Measurements from ENCODE around the gene HBP1. TPM values are rescaled to one million over a fixed set of nuclear protein-coding genes. Genes with fewer than 3 reads are reported as not detected.
A peak's percentile ranks its signal among the peaks of the same experiment; 100 is the strongest.

The HBP1 gene
- total and polyA plus RNA-seq, 2 of the 13 experiments (the other 11 are each of a cell fraction or from before 2014, with no cell fraction given), result 22.9 to 44.1 TPM

DNA sequence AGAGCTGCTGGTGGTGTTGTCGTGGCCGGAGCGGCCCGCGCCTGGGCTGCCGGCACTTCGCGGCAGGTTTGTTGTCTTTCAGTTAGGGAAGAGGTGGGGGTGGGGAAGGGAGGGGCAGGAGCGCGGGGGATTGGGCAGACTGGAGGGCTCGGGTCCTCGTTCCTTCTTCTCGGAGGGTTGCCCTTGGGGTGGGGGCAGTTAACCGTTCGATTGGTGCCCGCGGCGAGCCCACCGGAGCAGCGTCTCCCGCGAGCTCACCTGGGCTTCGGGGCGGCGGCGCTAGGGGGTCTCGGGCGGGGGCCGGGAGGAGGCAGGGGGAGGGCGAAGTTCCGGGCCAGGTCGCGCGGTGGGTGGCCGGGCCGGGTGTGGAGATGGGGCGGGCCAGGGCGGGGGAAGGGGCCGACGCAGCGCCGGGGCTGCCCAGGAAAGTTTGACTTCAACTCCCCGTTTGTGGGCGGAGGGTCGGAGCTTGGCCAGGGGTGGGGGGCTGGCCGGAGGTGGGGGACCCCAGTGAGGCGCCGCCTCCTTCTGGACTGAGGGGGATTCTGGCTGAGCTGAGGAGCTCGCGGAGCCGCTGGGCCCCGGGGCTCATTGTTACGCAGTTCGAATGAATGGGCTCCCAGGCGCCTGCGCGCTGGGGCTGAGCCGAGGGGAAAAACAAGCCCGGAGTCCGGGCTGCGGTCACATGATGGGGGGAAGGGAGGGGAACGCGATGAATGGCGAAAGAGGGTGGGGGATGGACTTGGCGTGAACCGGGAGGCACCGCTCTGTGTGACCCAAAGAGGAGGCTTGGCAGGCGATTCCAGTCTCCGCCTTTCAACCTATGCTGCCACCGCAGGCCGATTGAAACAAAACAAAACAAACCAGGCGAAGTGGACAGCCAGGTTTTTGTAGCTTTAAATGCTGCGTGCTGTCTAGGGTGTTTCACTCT, 582 bp downstream of the HBP1 start (continued):
- TF ChIP-seq, protein P1, sequence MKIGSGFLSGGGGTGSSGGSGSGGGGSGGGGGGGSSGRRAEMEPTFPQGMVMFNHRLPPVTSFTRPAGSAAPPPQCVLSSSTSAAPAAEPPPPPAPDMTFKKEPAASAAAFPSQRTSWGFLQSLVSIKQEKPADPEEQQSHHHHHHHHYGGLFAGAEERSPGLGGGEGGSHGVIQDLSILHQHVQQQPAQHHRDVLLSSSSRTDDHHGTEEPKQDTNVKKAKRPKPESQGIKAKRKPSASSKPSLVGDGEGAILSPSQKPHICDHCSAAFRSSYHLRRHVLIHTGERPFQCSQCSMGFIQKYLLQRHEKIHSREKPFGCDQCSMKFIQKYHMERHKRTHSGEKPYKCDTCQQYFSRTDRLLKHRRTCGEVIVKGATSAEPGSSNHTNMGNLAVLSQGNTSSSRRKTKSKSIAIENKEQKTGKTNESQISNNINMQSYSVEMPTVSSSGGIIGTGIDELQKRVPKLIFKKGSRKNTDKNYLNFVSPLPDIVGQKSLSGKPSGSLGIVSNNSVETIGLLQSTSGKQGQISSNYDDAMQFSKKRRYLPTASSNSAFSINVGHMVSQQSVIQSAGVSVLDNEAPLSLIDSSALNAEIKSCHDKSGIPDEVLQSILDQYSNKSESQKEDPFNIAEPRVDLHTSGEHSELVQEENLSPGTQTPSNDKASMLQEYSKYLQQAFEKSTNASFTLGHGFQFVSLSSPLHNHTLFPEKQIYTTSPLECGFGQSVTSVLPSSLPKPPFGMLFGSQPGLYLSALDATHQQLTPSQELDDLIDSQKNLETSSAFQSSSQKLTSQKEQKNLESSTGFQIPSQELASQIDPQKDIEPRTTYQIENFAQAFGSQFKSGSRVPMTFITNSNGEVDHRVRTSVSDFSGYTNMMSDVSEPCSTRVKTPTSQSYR (CRISPR knock-in tag; IDR thresholded peaks at IDR 0.05; ENCODE audit: borderline replicate concordance), result peak; percentile 98
- TF ChIP-seq SYNCRIP (IDR thresholded peaks at IDR 0.05; ENCODE audit: insufficient read depth, low read depth, low read length), result no peak
- peak; percentile 65; the same call in 1 of the 2 replicates for TF ChIP-seq HNRNPL (IDR thresholded peaks at IDR 0.05; ENCODE audit: low read depth, low read length)
- TF ChIP-seq, protein P2, sequence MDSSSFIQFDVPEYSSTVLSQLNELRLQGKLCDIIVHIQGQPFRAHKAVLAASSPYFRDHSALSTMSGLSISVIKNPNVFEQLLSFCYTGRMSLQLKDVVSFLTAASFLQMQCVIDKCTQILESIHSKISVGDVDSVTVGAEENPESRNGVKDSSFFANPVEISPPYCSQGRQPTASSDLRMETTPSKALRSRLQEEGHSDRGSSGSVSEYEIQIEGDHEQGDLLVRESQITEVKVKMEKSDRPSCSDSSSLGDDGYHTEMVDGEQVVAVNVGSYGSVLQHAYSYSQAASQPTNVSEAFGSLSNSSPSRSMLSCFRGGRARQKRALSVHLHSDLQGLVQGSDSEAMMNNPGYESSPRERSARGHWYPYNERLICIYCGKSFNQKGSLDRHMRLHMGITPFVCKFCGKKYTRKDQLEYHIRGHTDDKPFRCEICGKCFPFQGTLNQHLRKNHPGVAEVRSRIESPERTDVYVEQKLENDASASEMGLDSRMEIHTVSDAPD (CRISPR knock-in tag; IDR thresholded peaks at IDR 0.05), result peak; percentile 87
- TF ChIP-seq HOXA5 (CRISPR knock-in tag; IDR thresholded peaks at IDR 0.05), result peak; percentile 83; the same call in 1 of the 2 replicates
- TF ChIP-seq BHLHE40 (IDR thresholded peaks at IDR 0.05; ENCODE audit: low read length), result peak; percentile 83
- TF ChIP-seq CBFB (CRISPR knock-in tag; IDR thresholded peaks at IDR 0.05), result peak; percentile 76
- TF ChIP-seq ZMAT3 (CRISPR knock-in tag; conservative IDR thresholded peaks at IDR 0.05), result peak; percentile 62; the same call in 1 of the 2 replicates
- TF ChIP-seq SIN3A (IDR thresholded peaks at IDR 0.05; ENCODE audit: borderline replicate concordance, low read depth, low read length), result peak; percentile 89
- no peak for TF ChIP-seq ZNF724P (CRISPR knock-in tag; IDR thresholded peaks at IDR 0.05; ENCODE audit: borderline replicate concordance)
- TF ChIP-seq, protein P3, sequence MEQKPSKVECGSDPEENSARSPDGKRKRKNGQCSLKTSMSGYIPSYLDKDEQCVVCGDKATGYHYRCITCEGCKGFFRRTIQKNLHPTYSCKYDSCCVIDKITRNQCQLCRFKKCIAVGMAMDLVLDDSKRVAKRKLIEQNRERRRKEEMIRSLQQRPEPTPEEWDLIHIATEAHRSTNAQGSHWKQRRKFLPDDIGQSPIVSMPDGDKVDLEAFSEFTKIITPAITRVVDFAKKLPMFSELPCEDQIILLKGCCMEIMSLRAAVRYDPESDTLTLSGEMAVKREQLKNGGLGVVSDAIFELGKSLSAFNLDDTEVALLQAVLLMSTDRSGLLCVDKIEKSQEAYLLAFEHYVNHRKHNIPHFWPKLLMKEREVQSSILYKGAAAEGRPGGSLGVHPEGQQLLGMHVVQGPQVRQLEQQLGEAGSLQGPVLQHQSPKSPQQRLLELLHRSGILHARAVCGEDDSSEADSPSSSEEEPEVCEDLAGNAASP (CRISPR knock-in tag; IDR thresholded peaks at IDR 0.05; ENCODE audit: borderline replicate concordance), result peak; percentile 66; the same call in 1 of the 2 replicates
- TF ChIP-seq, protein P4, sequence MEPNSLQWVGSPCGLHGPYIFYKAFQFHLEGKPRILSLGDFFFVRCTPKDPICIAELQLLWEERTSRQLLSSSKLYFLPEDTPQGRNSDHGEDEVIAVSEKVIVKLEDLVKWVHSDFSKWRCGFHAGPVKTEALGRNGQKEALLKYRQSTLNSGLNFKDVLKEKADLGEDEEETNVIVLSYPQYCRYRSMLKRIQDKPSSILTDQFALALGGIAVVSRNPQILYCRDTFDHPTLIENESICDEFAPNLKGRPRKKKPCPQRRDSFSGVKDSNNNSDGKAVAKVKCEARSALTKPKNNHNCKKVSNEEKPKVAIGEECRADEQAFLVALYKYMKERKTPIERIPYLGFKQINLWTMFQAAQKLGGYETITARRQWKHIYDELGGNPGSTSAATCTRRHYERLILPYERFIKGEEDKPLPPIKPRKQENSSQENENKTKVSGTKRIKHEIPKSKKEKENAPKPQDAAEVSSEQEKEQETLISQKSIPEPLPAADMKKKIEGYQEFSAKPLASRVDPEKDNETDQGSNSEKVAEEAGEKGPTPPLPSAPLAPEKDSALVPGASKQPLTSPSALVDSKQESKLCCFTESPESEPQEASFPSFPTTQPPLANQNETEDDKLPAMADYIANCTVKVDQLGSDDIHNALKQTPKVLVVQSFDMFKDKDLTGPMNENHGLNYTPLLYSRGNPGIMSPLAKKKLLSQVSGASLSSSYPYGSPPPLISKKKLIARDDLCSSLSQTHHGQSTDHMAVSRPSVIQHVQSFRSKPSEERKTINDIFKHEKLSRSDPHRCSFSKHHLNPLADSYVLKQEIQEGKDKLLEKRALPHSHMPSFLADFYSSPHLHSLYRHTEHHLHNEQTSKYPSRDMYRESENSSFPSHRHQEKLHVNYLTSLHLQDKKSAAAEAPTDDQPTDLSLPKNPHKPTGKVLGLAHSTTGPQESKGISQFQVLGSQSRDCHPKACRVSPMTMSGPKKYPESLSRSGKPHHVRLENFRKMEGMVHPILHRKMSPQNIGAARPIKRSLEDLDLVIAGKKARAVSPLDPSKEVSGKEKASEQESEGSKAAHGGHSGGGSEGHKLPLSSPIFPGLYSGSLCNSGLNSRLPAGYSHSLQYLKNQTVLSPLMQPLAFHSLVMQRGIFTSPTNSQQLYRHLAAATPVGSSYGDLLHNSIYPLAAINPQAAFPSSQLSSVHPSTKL (CRISPR knock-in tag; IDR thresholded peaks at IDR 0.05), result peak; percentile 79
- peak; percentile 61; the same call in 1 of the 2 replicates for TF ChIP-seq ZBTB20 (CRISPR knock-in tag; IDR thresholded peaks at IDR 0.05; ENCODE audit: borderline replicate concordance, low read depth)
- TF ChIP-seq ZMYM3 (CRISPR knock-in tag; IDR thresholded peaks at IDR 0.05), result 0 out of 2 replicates have a peak, but pooled peaks have one; percentile 32
- peak; percentile 90 for TF ChIP-seq THAP11 (CRISPR knock-in tag; IDR thresholded peaks at IDR 0.05)
- no peak for TF ChIP-seq ZSCAN30 (CRISPR knock-in tag; IDR thresholded peaks at IDR 0.05)
- peak; percentile 61; the same call in 1 of the 2 replicates for TF ChIP-seq GABPB1 (CRISPR knock-in tag; IDR thresholded peaks at IDR 0.05)

All from HepG2 (cell line).